ENCODE measurements around the gene EZH1.

DNA sequence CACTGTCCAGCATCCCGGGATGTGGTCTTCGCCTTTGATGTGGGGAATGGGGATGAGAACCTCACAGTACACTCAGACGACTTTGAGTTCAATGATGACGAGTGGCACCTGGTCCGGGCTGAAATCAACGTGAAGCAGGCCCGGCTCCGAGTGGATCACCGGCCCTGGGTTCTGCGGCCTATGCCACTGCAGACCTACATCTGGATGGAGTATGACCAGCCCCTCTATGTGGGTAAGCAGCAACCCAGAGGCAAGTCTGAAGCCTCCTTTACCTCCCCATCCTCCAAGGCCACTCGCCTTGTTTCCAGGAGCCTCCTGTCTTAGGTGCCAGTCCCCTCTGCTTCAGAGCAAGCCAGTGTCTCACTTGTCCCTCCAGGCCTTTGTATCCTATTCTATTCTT lies 52.4 kb downstream of the EZH1 start:
- TF ChIP-seq POLR2A (IDR thresholded peaks at IDR 0.05; ENCODE audit: low read length), result no peak
- TF ChIP-seq GATA1 (IDR thresholded peaks at IDR 0.05; ENCODE audit: low read depth, low read length), result no peak

Data from erythroblast (primary cell).